GM12801 (cell line): ENCODE measurements around the gene EYA4.

Experiments
- CTCF ChIP-seq: IDR thresholded peaks from one replicate; pipeline ENCODE4 v1.5.1; 2011; ENCODE audit warnings: control low read depth; ENCODE audit not compliant: insufficient read length; ENCODE audit errors: extremely low read depth

The EYA4 gene

GRCh38 chr6:133205304-133205703, 35.9 kb upstream of the EYA4 start:
- TF ChIP-seq CTCF, result no peak

GRCh38 chr6:133206942-133207341, 34.2 kb upstream of the EYA4 start:
- TF ChIP-seq CTCF, result no peak

- no peak for TF ChIP-seq CTCF
These were observed 33.4 kb upstream of the EYA4 start for GRCh38 chr6:133207754-133208153.

GRCh38 chr6:133208183-133208755, 32.9 kb upstream of the EYA4 start:
- no peak for TF ChIP-seq CTCF

GRCh38 chr6:133214267-133214666, 26.9 kb upstream of the EYA4 start:
- TF ChIP-seq CTCF, result no peak

GRCh38 chr6:133218852-133219251, 22.3 kb upstream of the EYA4 start:
- TF ChIP-seq CTCF, result no peak

GRCh38 chr6:133223452-133224029, 17.6 kb upstream of the EYA4 start:
- no peak for TF ChIP-seq CTCF
